HG02610 (cell line): Measurements from ENCODE around the gene MYADML2.
"Not testable (repeated sequence)": the region's sequence is repeated elsewhere in the genome, so short reads cannot be mapped to it uniquely, and the experiment has no call there.

ENCODE experiments used
- ATAC-seq: cut with Tn5 transposase; IDR thresholded peaks from one replicate; pipeline ENCODE4 v1.9.1; 2021; ENCODE audit warnings: mild to moderate bottlenecking, moderate library complexity; ENCODE audit not compliant: unreplicated experiment

MYADML2 gene

GRCh38 chr17:81947189-81947588 lies at the start of gene MYADML2:
MYADML2 (minus strand) TSS chr17:81947233; CDS start chr17:81941741, 5,492 bp downstream.
- ATAC-seq, result no peak

GRCh38 chr17:81996232-81996756 lies 49.3 kb upstream of the MYADML2 start:
- no peak for ATAC-seq

- ATAC-seq, result no peak
Observed at GRCh38 chr17:81995463-81996231, 48.6 kb upstream of the MYADML2 start.

- ATAC-seq, result no peak
Observed at GRCh38 chr17:81994593-81995462, 47.8 kb upstream of the MYADML2 start.

GRCh38 chr17:81993729-81994592 lies 46.9 kb upstream of the MYADML2 start:
- no peak for ATAC-seq

- ATAC-seq, result no peak
Observed at GRCh38 chr17:81992306-81993102, 45.5 kb upstream of the MYADML2 start.

- ATAC-seq, result no peak
Observed at GRCh38 chr17:81991684-81992305, 44.8 kb upstream of the MYADML2 start.

- no peak for ATAC-seq
Observed at GRCh38 chr17:81990836-81991683, 44.0 kb upstream of the MYADML2 start.

GRCh38 chr17:81987161-81987770 lies 40.2 kb upstream of the MYADML2 start:
- ATAC-seq, result no peak

GRCh38 chr17:81986606-81987005 lies 39.6 kb upstream of the MYADML2 start:
- no peak for ATAC-seq

GRCh38 chr17:81984773-81985410 lies 37.9 kb upstream of the MYADML2 start:
- no peak for ATAC-seq

GRCh38 chr17:81983639-81984373 lies 36.8 kb upstream of the MYADML2 start:
- no peak for ATAC-seq

GRCh38 chr17:81983011-81983638 lies 36.1 kb upstream of the MYADML2 start:
- no peak for ATAC-seq

- ATAC-seq, result not testable (repeated sequence)
Observed at GRCh38 chr17:81981511-81981910, 34.5 kb upstream of the MYADML2 start.

- no peak for ATAC-seq
Observed at GRCh38 chr17:81980707-81981343, 33.8 kb upstream of the MYADML2 start.

- ATAC-seq, result no peak
Observed at GRCh38 chr17:81980122-81980521, 33.1 kb upstream of the MYADML2 start.
